Right atrium auricular region (tissue), 2 donors: ENCODE measurements around the gene CSRP2. TPM values are rescaled to one million over a fixed set of nuclear protein-coding genes. Genes with fewer than 3 reads are reported as not detected.

Source experiments
- DNase-seq: peaks from one replicate; pipeline ENCODE4 v3.0.0-alpha.2; 2019; ENCODE audit warnings: low spot score
- H3K27ac ChIP-seq, 2 donors: fragments of 200-600 bp; sonication (generic); 1 replicate in 1 of 2; 2 replicates in 1 of 2; pipeline ENCODE4 v1.5.1; 2016 to 2019
- H3K27me3 ChIP-seq, 2 donors: fragments of 200-600 bp; sonication (generic); one replicate each; pipeline versions ENCODE4 v1.5.1 to v1.6.0; 2017 to 2019
- H3K36me3 ChIP-seq: fragments of 200-600 bp; sonication (generic); one replicate; pipeline ENCODE4 v1.5.1; 2016
- H3K4me1 ChIP-seq, 2 donors: fragments of 200-600 bp; sonication (generic); one replicate each; pipeline versions ENCODE4 v1.5.1 to v1.6.0; 2017 to 2019
- H3K4me3 ChIP-seq, 2 donors: fragments of 200-600 bp; sonication (generic); 1 replicate in 1 of 2; 2 replicates in 1 of 2; pipeline ENCODE4 v1.5.1; 2017 to 2019; ENCODE audit warnings: mild to moderate bottlenecking in 1 of 2, moderate library complexity in 1 of 2
- H3K9me3 ChIP-seq, 2 donors: fragments of 200-600 bp; sonication (generic); one replicate each; pipeline ENCODE4 v1.5.1; 2019
- CTCF ChIP-seq, 2 donors: fragments of 200-600 bp; sonication (generic); IDR thresholded peaks; one replicate each; pipeline ENCODE4 v1.5.1; 2019; ENCODE audit warnings: antibody characterized with exemption in 2 of 2
- total RNA-seq, 2 donors: library from RNA; depleted of rRNA; stranded (reverse); fragments of >200 nt; gene quantifications; one replicate each; pipeline ENCODE4 v1.1.0, GENCODE V29; 2016

The CSRP2 gene
- total RNA-seq, 2 donors from 2014 or later: 6.4 to 11.6 TPM

DNA sequence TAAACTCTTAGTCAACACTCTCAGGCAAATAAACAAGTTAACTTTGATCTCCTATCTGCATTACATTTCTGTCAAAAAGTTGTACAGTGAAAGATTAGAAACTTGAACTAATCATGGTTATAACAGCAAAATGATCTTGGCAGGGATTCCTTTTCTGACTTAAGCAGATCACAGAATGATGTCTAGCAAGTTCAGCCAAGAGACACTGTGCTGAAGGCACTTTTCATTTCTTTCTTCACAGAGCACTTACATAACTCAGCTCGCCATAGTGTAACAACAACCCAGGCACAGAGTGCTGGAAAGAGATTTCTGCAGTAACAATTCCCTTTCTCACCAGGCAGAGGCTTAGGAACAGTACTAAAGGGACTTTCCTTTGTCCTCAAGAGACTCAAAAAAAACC, 19.6 kb upstream of the CSRP2 start:
- Histone ChIP-seq H3K9me3 (peaks cover 0 to 12% of the 10 kb centered on the region in 2 donors), H3K4me3 (no peak overlapping the region), H3K27ac (no peak overlapping the region), H3K4me1 (no peaks in the 10 kb centered on the region), H3K36me3 (no peaks in the 10 kb centered on the region), H3K27me3 (no peaks in the 10 kb centered on the region)
- no peak for DNase-seq
- no peak for TF ChIP-seq CTCF (IDR thresholded peaks at IDR 0.05)

- Histone ChIP-seq H3K4me1 (no peaks in the 10 kb centered on the region), H3K4me3 (no peak overlapping the region), H3K36me3 (no peaks in the 10 kb centered on the region), H3K27ac (no peak overlapping the region), H3K27me3 (no peaks in the 10 kb centered on the region), H3K9me3 (peaks cover 0 to 12% of the 10 kb centered on the region in 2 donors)
- no peak for TF ChIP-seq CTCF (IDR thresholded peaks at IDR 0.05)
- DNase-seq: no peak
These were observed 17.5 kb upstream of the CSRP2 start for GRCh38 chr12:76896274-76896673.

- Histone ChIP-seq H3K27me3 (no peaks in the 10 kb centered on the region), H3K4me1 (no peaks in the 10 kb centered on the region), H3K4me3 (no peak overlapping the region), H3K9me3 (peaks cover 0 to 12% of the 10 kb centered on the region in 2 donors), H3K36me3 (no peaks in the 10 kb centered on the region), H3K27ac (no peak overlapping the region)
- DNase-seq: no peak
- TF ChIP-seq CTCF (IDR thresholded peaks at IDR 0.05): no peak
These were observed 17.0 kb upstream of the CSRP2 start for GRCh38 chr12:76895796-76896195.

GRCh38 chr12:76891609-76892008, 12.8 kb upstream of the CSRP2 start:
- no peak for DNase-seq
- Histone ChIP-seq H3K27me3 (no peaks in the 10 kb centered on the region), H3K9me3 (peaks cover 0 to 12% of the 10 kb centered on the region in 2 donors), H3K27ac (no peak overlapping the region), H3K4me3 (no peak overlapping the region), H3K4me1 (no peaks in the 10 kb centered on the region), H3K36me3 (no peaks in the 10 kb centered on the region)
- TF ChIP-seq CTCF (IDR thresholded peaks at IDR 0.05): no peak

- Histone ChIP-seq H3K4me3 (no peak overlapping the region), H3K36me3 (no peaks in the 10 kb centered on the region), H3K9me3 (peaks cover 0 to 12% of the 10 kb centered on the region in 2 donors), H3K27ac (no peak overlapping the region), H3K27me3 (no peaks in the 10 kb centered on the region), H3K4me1 (no peaks in the 10 kb centered on the region)
- TF ChIP-seq CTCF (IDR thresholded peaks at IDR 0.05): no peak
- DNase-seq: no peak
These were observed 11.6 kb upstream of the CSRP2 start for GRCh38 chr12:76890151-76891143.
